HT-29 (cell line): ENCODE measurements around the gene TUBGCP5. TPM values are rescaled to one million over a fixed set of nuclear protein-coding genes. Genes with fewer than 3 reads are reported as not detected.

Experiments used
- DNase-seq: peaks from one replicate; pipeline ENCODE4 v3.0.0-alpha.2; 2015; ENCODE audit warnings: low spot score
- total RNA-seq: library from RNA; depleted of rRNA; stranded (reverse); fragments of >200 nt; shearing (Covaris generic); gene quantifications from 2 replicates; pipeline ENCODE4 v1.2.3, GENCODE V29; 2014; rRNA removed

Gene TUBGCP5
- total RNA-seq, 1 experiment from 2014 or later: 10.5 TPM

GRCh38 chr15:22954798-22955543, 84.4 kb downstream of the TUBGCP5 start:
- DNase-seq: no peak

GRCh38 chr15:22954326-22954725, 85.0 kb downstream of the TUBGCP5 start:
- no peak for DNase-seq

- DNase-seq: no peak
Observed at GRCh38 chr15:22952796-22953579, 86.4 kb downstream of the TUBGCP5 start.

- no peak for DNase-seq
Observed at GRCh38 chr15:22951381-22952280, 87.7 kb downstream of the TUBGCP5 start.

- no peak for DNase-seq
Observed at GRCh38 chr15:22951031-22951380, 88.4 kb downstream of the TUBGCP5 start.

- DNase-seq: no peak
Observed at GRCh38 chr15:22950256-22950990, 88.9 kb downstream of the TUBGCP5 start.

Other genes starting within 250 kb of the TUBGCP5 start
- gene NIPA2, start 200.9 kb downstream of the TUBGCP5 start, total RNA-seq: 161 and 174 TPM in 2 replicates
- 193 and 215 TPM in 2 replicates for gene CYFIP1, start 59.2 kb downstream of the TUBGCP5 start, total RNA-seq
- not detected in 2 replicates for gene GOLGA6L1, start 97.3 kb upstream of the TUBGCP5 start, total RNA-seq